GM12864 (cell line): ENCODE results near the gene SCRT2.

Experiments used
- DNase-seq: peaks from one replicate; pipeline ENCODE4 v3.0.0-alpha.2; 2011; ENCODE audit warnings: low read depth
- H3K4me3 ChIP-seq: 2 replicates; pipeline ENCODE4 v1.5.1; 2011; ENCODE audit warnings: mild to moderate bottlenecking, low read depth, low read length, control low read depth
- TF ChIP-seq, protein P1 (sequence below): IDR thresholded peaks from 2 replicates; pipeline ENCODE4 v1.5.1; 2011; ENCODE audit warnings: low read depth, mild to moderate bottlenecking, moderate library complexity, low read length, control low read depth, inconsistent platforms; ENCODE audit errors: missing control alignments

Gene SCRT2

DNA sequence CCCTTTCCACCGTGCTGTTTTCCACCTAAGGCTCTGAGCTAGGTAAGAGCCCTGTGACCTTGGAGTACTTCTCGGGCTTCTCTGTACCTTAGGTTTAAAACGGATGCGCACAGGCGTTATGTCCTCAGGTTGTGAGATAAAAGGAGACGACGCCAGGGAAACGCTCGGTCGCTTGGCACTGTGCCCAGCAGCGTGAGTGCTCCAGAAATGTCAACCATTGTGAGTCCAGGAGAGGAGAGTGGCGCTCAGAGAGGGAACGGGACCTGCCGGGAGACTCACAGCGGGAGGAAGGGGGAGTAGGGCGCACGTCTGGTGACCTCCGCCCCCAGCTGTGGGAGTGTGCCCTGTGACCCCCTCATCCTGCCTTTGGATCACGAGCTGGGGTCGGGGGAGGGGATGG, 33.8 kb upstream of the SCRT2 start:
- DNase-seq: no peak
- TF ChIP-seq, protein P1, sequence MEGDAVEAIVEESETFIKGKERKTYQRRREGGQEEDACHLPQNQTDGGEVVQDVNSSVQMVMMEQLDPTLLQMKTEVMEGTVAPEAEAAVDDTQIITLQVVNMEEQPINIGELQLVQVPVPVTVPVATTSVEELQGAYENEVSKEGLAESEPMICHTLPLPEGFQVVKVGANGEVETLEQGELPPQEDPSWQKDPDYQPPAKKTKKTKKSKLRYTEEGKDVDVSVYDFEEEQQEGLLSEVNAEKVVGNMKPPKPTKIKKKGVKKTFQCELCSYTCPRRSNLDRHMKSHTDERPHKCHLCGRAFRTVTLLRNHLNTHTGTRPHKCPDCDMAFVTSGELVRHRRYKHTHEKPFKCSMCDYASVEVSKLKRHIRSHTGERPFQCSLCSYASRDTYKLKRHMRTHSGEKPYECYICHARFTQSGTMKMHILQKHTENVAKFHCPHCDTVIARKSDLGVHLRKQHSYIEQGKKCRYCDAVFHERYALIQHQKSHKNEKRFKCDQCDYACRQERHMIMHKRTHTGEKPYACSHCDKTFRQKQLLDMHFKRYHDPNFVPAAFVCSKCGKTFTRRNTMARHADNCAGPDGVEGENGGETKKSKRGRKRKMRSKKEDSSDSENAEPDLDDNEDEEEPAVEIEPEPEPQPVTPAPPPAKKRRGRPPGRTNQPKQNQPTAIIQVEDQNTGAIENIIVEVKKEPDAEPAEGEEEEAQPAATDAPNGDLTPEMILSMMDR: no peak
- H3K4me3 ChIP-seq: no peak overlapping the region

DNA sequence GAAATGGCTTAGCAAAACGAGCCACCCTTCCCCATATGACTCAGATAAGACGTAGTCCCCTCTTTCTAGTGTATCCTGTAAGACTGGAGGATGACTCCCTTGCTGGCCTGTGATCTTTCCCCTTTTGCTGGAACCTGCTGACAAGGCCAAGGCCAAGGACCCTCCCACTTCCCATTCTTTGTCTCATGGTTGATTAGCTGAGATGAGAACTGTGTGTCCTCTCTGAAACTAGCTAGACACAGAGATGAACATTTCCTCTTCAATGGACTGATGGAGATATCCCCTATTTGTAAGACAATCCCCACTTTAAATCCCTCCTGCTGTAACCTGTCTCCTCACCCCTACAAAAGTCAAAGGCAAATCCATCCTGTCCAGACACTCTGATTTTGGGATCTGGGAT, 33.4 kb upstream of the SCRT2 start:
- no peak for DNase-seq
- H3K4me3 ChIP-seq: no peak overlapping the region
- TF ChIP-seq, protein P1: no peak

DNA sequence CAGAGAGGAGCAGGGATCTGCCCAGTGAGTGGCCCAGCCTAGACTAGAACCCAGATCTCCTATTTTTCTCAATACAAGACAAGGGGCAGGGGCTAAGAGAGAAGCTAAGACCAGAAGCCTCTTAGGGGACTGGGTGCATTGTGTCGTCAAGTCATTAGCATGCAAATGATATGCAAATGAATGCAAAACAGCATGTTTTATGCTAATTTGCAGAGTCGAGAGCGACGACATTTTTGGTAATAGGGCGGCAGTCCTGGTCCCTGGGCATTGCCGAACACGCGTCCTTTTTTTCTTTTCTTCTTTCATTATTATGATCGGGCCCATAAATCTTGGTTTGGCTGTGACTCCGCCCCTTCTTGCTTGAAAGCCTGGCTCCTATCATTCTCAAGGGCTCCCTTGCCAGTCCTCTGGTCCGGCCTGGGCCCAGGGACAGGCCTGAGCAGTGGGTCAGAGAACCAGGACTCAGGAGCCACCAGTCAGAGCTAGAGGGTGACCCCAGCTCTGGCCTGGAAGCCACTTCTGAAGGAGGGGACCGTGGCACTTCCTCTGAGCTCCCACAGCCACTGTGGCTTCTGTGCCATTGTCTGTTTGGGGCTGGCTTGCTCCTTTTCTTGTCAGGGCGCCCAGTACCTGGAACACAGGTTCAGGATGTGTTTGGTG, 32.0 kb upstream of the SCRT2 start:
- no peak for DNase-seq
- TF ChIP-seq, protein P1: no peak
- H3K4me3 ChIP-seq: no peak overlapping the region

DNA sequence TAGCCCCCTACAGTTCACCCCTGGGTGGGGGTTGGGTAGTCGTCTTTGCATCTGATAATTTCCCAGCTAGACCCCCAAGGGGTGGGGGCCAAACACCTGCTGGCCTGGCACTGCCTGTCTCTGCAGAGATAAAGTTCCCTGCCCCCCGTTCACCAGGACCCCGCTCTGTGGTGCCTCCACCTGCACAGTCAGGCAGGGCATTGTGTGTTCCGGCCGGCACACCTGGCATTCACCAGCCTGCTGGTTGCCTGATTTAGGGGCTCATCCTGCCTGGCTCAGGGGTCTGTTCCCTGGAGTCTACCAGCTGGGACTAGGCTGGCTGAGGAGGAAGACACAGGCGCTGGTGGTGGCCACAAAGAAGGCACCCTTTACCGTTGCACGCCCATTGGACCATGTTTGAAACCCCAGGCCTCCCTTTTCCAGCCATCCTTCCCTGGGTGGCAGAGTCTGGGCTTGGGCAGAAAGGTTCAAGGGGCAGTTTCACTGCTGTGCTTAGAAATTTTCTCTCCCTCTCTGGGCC, 30.8 kb upstream of the SCRT2 start:
- H3K4me3 ChIP-seq: no peak overlapping the region
- TF ChIP-seq, protein P1: no peak
- no peak for DNase-seq

DNA sequence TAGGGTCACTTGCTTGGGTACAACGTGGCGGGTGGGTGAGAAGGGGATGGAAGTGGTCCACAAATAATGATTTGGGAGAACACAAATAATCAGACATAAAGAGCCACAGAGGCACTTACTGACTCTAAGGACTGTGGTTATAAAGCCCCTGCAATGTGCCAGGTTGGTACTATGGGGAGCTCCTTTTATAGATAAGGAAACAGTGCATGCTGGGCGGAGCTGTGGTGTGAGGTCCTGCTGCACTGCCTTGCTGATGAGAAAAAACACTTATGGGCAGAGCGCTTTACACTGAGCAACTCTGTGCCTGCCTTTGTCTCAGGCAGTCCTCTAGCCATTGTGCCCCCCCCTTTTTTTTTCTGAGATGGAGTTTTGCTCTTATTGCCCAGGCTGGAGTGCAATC, 29.1 kb upstream of the SCRT2 start:
- DNase-seq: no peak
- no peak overlapping the region for H3K4me3 ChIP-seq
- TF ChIP-seq, protein P1: no peak

DNA sequence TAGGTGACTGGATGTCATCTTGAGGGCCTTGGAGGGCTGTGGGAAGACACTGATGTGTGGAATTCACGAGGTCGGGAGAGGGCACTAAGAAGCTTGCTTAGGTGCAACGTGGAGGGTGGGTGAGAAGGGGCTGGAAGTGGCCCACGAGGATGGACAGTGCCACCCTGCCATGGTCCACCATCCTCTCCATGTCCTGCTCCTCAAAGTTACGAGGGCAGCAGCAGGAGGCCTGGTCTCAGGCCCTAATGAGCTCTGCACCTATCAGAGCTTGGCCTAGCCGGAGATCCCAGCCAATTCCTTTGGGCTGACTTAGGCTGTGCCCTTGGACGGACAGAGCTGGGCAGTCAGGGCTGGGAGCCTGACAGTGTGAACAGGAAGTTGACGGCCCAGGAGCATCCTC, 27.8 kb upstream of the SCRT2 start:
- TF ChIP-seq, protein P1: no peak
- no peak for DNase-seq
- no peak overlapping the region for H3K4me3 ChIP-seq

DNA sequence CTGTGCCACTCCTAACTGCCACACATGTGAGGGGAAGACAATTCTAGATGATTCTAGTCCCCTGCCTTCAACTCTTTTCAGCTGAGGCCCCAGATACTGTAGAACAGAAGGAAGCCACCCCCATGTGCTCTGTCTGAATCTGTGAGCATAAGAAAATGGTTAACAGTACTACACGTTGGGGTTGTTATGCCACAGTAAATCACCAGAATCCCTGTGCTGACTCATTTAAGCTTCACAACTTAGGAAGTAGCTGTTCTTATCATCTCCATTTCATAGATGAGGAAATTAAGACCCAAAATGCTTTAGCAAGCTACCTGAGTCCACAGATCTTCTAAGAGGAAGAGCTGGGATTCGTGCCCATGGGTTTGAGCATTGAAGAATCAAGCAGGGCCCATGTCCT, 27.4 kb upstream of the SCRT2 start:
- DNase-seq: no peak
- TF ChIP-seq, protein P1: no peak
- no peak overlapping the region for H3K4me3 ChIP-seq
